H9 (cell line): Measurements from ENCODE around the gene LEPROT. TPM values are rescaled to one million over a fixed set of nuclear protein-coding genes. Genes with fewer than 3 reads are reported as not detected.
A peak's percentile ranks its signal among the peaks of the same experiment; 100 is the strongest.
"Not testable (repeated sequence)": the region's sequence is repeated elsewhere in the genome, so short reads cannot be mapped to it uniquely, and the experiment has no call there.

Experiments
- DNase-seq: peaks from one replicate; pipeline ENCODE4 v3.0.0-alpha.2; 2017
- H2AFZ ChIP-seq: one replicate; pipeline ENCODE4 v1.6.1; 2013; ENCODE audit warnings: mild to moderate bottlenecking, low read length, control low read depth, moderate library complexity
- H2AK5ac ChIP-seq: 2 replicates; pipeline ENCODE4 v1.6.1; 2013; ENCODE audit warnings: low read length, control low read depth, mixed read lengths; ENCODE audit not compliant: insufficient read length
- H2BK120ac ChIP-seq: one replicate; pipeline ENCODE4 v1.6.1; 2013; ENCODE audit warnings: low read depth, mild to moderate bottlenecking, low read length, control low read depth, inconsistent platforms; ENCODE audit not compliant: poor library complexity, severe bottlenecking
- H2BK12ac ChIP-seq: 2 replicates; pipeline ENCODE4 v1.6.1; 2013; ENCODE audit warnings: low read length, control low read depth, mixed read lengths, low read depth; ENCODE audit not compliant: insufficient read length
- H2BK15ac ChIP-seq: 2 replicates; pipeline ENCODE4 v1.6.1; 2013; ENCODE audit warnings: low read depth, low read length, control low read depth
- H2BK20ac ChIP-seq: one replicate; pipeline ENCODE4 v1.6.1; 2013; ENCODE audit warnings: low read depth, mild to moderate bottlenecking, low read length, control low read depth, inconsistent platforms; ENCODE audit not compliant: poor library complexity, severe bottlenecking
- H2BK5ac ChIP-seq: 2 replicates; pipeline ENCODE4 v1.6.1; 2013; ENCODE audit warnings: low read length, control low read depth, mixed read lengths; ENCODE audit not compliant: insufficient read length
- H3K14ac ChIP-seq: 2 replicates; pipeline ENCODE4 v1.6.1; 2013; ENCODE audit warnings: low read length, control low read depth; ENCODE audit not compliant: insufficient read depth
- H3K18ac ChIP-seq: 2 replicates; pipeline ENCODE4 v1.6.1; 2013; ENCODE audit warnings: low read depth, mild to moderate bottlenecking, mixed read lengths, low read length, control low read depth; ENCODE audit not compliant: insufficient read length
- H3K23ac ChIP-seq: 2 replicates; pipeline ENCODE4 v1.6.1; 2013; ENCODE audit warnings: low read length, control low read depth, mixed read lengths, low read depth; ENCODE audit not compliant: insufficient read length
- H3K23me2 ChIP-seq: 2 replicates; pipeline ENCODE4 v1.6.1; 2013; ENCODE audit warnings: low read depth, mild to moderate bottlenecking, mixed read lengths, low read length, control low read depth; ENCODE audit not compliant: insufficient read length, poor library complexity, severe bottlenecking
- H3K27ac ChIP-seq: 2 replicates; pipeline ENCODE4 v1.5.1; 2013; ENCODE audit warnings: low read length, control low read depth, mixed read lengths, low read depth; ENCODE audit not compliant: insufficient read length
- H3K27me3 ChIP-seq: 2 replicates; pipeline ENCODE4 v1.6.1; 2013; ENCODE audit warnings: low read length, control low read depth, inconsistent platforms; ENCODE audit not compliant: insufficient read depth
- H3K4ac ChIP-seq: 2 replicates; pipeline ENCODE4 v1.6.1; 2013; ENCODE audit warnings: low read depth, mild to moderate bottlenecking, control low read depth, inconsistent platforms, low read length, moderate library complexity
- H3K4me1 ChIP-seq: 2 replicates; pipeline ENCODE4 v1.6.1; 2013; ENCODE audit warnings: low read length, control low read depth, inconsistent platforms; ENCODE audit not compliant: insufficient read depth
- H3K4me2 ChIP-seq: 2 replicates; pipeline ENCODE4 v1.6.1; 2013; ENCODE audit warnings: low read length, control low read depth, mixed read lengths; ENCODE audit not compliant: insufficient read length, insufficient read depth
- H3K56ac ChIP-seq: 2 replicates; pipeline ENCODE4 v1.6.1; 2013; ENCODE audit warnings: low read depth, mild to moderate bottlenecking, mixed read lengths, low read length, control low read depth; ENCODE audit not compliant: insufficient read length
- H3K79me1 ChIP-seq: 2 replicates; pipeline ENCODE4 v1.6.1; 2013; ENCODE audit warnings: low read depth, mild to moderate bottlenecking, moderate library complexity, low read length, control low read depth, inconsistent platforms; ENCODE audit not compliant: insufficient read depth, poor library complexity, severe bottlenecking
- H3K79me2 ChIP-seq: 2 replicates; pipeline ENCODE4 v1.6.1; 2013; ENCODE audit warnings: low read length, control low read depth, inconsistent platforms; ENCODE audit not compliant: insufficient read depth
- H3K9ac ChIP-seq: 2 replicates; pipeline ENCODE4 v1.6.1; 2013; ENCODE audit warnings: low read length, control low read depth, mixed read lengths; ENCODE audit not compliant: insufficient read length; ENCODE audit errors: extremely low read depth
- H3K9me3 ChIP-seq: one replicate; pipeline ENCODE4 v1.6.1; 2013; ENCODE audit warnings: low read depth, low read length, inconsistent platforms; ENCODE audit not compliant: control insufficient read depth
- H3T11ph ChIP-seq: one replicate; pipeline ENCODE4 v1.6.1; 2013; ENCODE audit warnings: mild to moderate bottlenecking, low read length, control low read depth, inconsistent platforms
- H4K20me1 ChIP-seq: one replicate; pipeline ENCODE4 v1.6.1; 2013; ENCODE audit not compliant: control insufficient read depth, insufficient read length, insufficient read depth
- H4K5ac ChIP-seq: 2 replicates; pipeline ENCODE4 v1.6.1; 2013; ENCODE audit warnings: low read depth, mild to moderate bottlenecking, mixed read lengths, low read length, control low read depth; ENCODE audit not compliant: insufficient read length
- H4K8ac ChIP-seq: replicated peaks from 2 replicates; pipeline ENCODE4 v1.6.1; 2013; ENCODE audit warnings: low read length, control low read depth, mixed read lengths, low read depth; ENCODE audit not compliant: insufficient read length
- H4K91ac ChIP-seq: 2 replicates; pipeline ENCODE4 v1.6.1; 2013; ENCODE audit warnings: low read depth, mild to moderate bottlenecking, moderate library complexity, mixed read lengths, low read length, control low read depth; ENCODE audit not compliant: insufficient read length
- H3K27ac Mint-ChIP-seq, 3 experiments: 2 replicates in 2 of 3; 3 replicates in 1 of 3; pipeline ENCODE4 v1.8.0; 2020 to 2021; ENCODE audit warnings: mixed read lengths in 3 of 3, mild to moderate bottlenecking in 1 of 3, moderate library complexity in 1 of 3
- H3K27me3 Mint-ChIP-seq: 2 replicates; pipeline ENCODE4 v1.8.0; 2021; ENCODE audit warnings: low read depth, mild to moderate bottlenecking, moderate library complexity, mixed read lengths
- H3K36me3 Mint-ChIP-seq, 3 experiments: 2 replicates in 2 of 3; 3 replicates in 1 of 3; pipeline ENCODE4 v1.8.0; 2020 to 2021; ENCODE audit warnings: low read depth in 3 of 3, mixed read lengths in 3 of 3; ENCODE audit not compliant: insufficient read depth in 1 of 3
- H3K4me1 Mint-ChIP-seq, 2 experiments: 2 replicates each; pipeline ENCODE4 v1.8.0; 2020; ENCODE audit warnings: mixed read lengths in 2 of 2
- H3K4me3 Mint-ChIP-seq, 2 experiments: 2 replicates in 1 of 2; 3 replicates in 1 of 2; pipeline ENCODE4 v1.8.0; 2020 to 2021; ENCODE audit warnings: mild to moderate bottlenecking in 2 of 2, mixed read lengths in 2 of 2, moderate library complexity in 1 of 2
- H3K9me3 Mint-ChIP-seq, 2 experiments: 2 replicates in 1 of 2; 3 replicates in 1 of 2; pipeline ENCODE4 v1.8.0; 2020; ENCODE audit warnings: mild to moderate bottlenecking in 2 of 2, mixed read lengths in 2 of 2, moderate library complexity in 1 of 2
- WGBS: extraction: QIAGEN DNeasy Blood & Tissue Kit; methylation state at CpG from one replicate; pipeline ENCODE4 v1.1.7; 2013; ENCODE audit warnings: missing lambda C conversion rate, low lambda C conversion rate, mixed read lengths; ENCODE audit not compliant: insufficient read length; ENCODE audit errors: extremely low coverage; 5-methylcytosine and 5-hydroxymethylcytosine counted together
- total RNA-seq: library from RNA; stranded (reverse); gene quantifications from 2 replicates; pipeline ENCODE4 v1.2.1, GENCODE V29; 2021
- TF ChIP-seq, protein P1 (sequence below): fragments of 200-600 bp; sonication (generic); conservative IDR thresholded peaks from 3 replicates; pipeline ENCODE4 v1.8.0; 2021; ENCODE audit warnings: antibody characterized with exemption, mild to moderate bottlenecking

The LEPROT gene
- total RNA-seq, 1 experiment from 2014 or later = 32.6 TPM

GRCh38 chr1:65378247-65378946 is 42.1 kb upstream of the LEPROT start:
- H3K14ac ChIP-seq = no peak overlapping the region
- H4K91ac ChIP-seq = no peak overlapping the region
- H2BK120ac ChIP-seq = no peak overlapping the region
- no peak for DNase-seq
- peaks cover 0 to 3% (median 0%) of the 10 kb centered on the region in 3 experiments; a peak in 2 of 7 replicates for H3K36me3 Mint-ChIP-seq
- WGBS = no CpG with 5 or more reads among the region's 2 CpGs
- no peaks in the 10 kb centered on the region; a peak in 1 of 4 replicates for H3K4me1 Mint-ChIP-seq
- H3K18ac ChIP-seq = no peak overlapping the region
- no peaks in the 10 kb centered on the region for H3K4me1 ChIP-seq
- no peak overlapping the region for H2BK15ac ChIP-seq
- H2AK5ac ChIP-seq = no peak overlapping the region
- no peaks in the 10 kb centered on the region; a peak in 3 of 5 replicates for H3K9me3 Mint-ChIP-seq
- H4K8ac ChIP-seq = no peak overlapping the region
- H3K79me1 ChIP-seq = no peaks in the 10 kb centered on the region
- H2AFZ ChIP-seq = no peak overlapping the region
- H3K27ac Mint-ChIP-seq = 0 out of 7 replicates have a peak overlapping the region, but pooled peaks of 1 of the 3 experiments have one; percentile 25
- H3K27me3 ChIP-seq = no peaks in the 10 kb centered on the region
- H2BK5ac ChIP-seq = no peak overlapping the region
- no peaks in the 10 kb centered on the region for H3K9me3 ChIP-seq
- H3T11ph ChIP-seq = no peak overlapping the region
- H4K20me1 ChIP-seq = no peaks in the 10 kb centered on the region
- no peak overlapping the region for H2BK12ac ChIP-seq
- H3K79me2 ChIP-seq = no peaks in the 10 kb centered on the region
- H3K23me2 ChIP-seq = no peaks in the 10 kb centered on the region
- no peak overlapping the region for H4K5ac ChIP-seq
- no peak overlapping the region for H3K56ac ChIP-seq
- no peak overlapping the region for H3K4me2 ChIP-seq
- no peak overlapping the region for H2BK20ac ChIP-seq
- H3K4me3 Mint-ChIP-seq = no peak overlapping the region
- H3K9ac ChIP-seq = no peak overlapping the region
- H3K27ac ChIP-seq = no peak overlapping the region
- no peak overlapping the region for H3K4ac ChIP-seq
- no peak overlapping the region for H3K23ac ChIP-seq
- TF ChIP-seq, protein P1, sequence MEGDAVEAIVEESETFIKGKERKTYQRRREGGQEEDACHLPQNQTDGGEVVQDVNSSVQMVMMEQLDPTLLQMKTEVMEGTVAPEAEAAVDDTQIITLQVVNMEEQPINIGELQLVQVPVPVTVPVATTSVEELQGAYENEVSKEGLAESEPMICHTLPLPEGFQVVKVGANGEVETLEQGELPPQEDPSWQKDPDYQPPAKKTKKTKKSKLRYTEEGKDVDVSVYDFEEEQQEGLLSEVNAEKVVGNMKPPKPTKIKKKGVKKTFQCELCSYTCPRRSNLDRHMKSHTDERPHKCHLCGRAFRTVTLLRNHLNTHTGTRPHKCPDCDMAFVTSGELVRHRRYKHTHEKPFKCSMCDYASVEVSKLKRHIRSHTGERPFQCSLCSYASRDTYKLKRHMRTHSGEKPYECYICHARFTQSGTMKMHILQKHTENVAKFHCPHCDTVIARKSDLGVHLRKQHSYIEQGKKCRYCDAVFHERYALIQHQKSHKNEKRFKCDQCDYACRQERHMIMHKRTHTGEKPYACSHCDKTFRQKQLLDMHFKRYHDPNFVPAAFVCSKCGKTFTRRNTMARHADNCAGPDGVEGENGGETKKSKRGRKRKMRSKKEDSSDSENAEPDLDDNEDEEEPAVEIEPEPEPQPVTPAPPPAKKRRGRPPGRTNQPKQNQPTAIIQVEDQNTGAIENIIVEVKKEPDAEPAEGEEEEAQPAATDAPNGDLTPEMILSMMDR = no peak
- no peaks in the 10 kb centered on the region for H3K27me3 Mint-ChIP-seq

GRCh38 chr1:65384426-65384825 is 36.0 kb upstream of the LEPROT start:
- H4K91ac ChIP-seq, H2BK20ac ChIP-seq, H3K79me2 ChIP-seq, H3K27me3 Mint-ChIP-seq, H3K4me1 ChIP-seq, H4K5ac ChIP-seq, H2BK5ac ChIP-seq, H2BK120ac ChIP-seq, H3K36me3 Mint-ChIP-seq, H4K20me1 ChIP-seq, H3K4me3 Mint-ChIP-seq, H3K27ac ChIP-seq, H3K4ac ChIP-seq, H3K14ac ChIP-seq, H3K9ac ChIP-seq, H3T11ph ChIP-seq, H2AFZ ChIP-seq, H3K56ac ChIP-seq, H2AK5ac ChIP-seq, H3K9me3 Mint-ChIP-seq, H2BK15ac ChIP-seq, H3K4me2 ChIP-seq, H3K27ac Mint-ChIP-seq, H2BK12ac ChIP-seq, H3K27me3 ChIP-seq, H3K18ac ChIP-seq, H3K23ac ChIP-seq, H4K8ac ChIP-seq, H3K23me2 ChIP-seq, H3K79me1 ChIP-seq, DNase-seq: not testable (repeated sequence)
- peaks cover 10% of the 10 kb centered on the region for H3K9me3 ChIP-seq
- no CpG with 5 or more reads among the region's 5 CpGs for WGBS
- H3K4me1 Mint-ChIP-seq = peaks cover 3 to 13% of the 10 kb centered on the region in 2 experiments
